ENCODE measurements around the gene MEF2D.

MEF2D gene

GRCh38 chr1:156523801-156524480 lies 23.4 kb upstream of the MEF2D start:
- Histone ChIP-seq H3K36me3 (ENCODE audit: control insufficient read depth, low read depth, low read length) (peaks cover 11% of the 10 kb centered on the region), H3K4me1 (ENCODE audit: control insufficient read depth, low read depth, low read length) (peaks cover 14% of the 10 kb centered on the region), H3K9me3 (ENCODE audit: control insufficient read depth, low read depth, low read length) (no peaks in the 10 kb centered on the region), H3K27me3 (ENCODE audit: control insufficient read depth, insufficient read depth, low read length) (no peaks in the 10 kb centered on the region), H3K27ac (ENCODE audit: low read length) (no peak overlapping the region), H3K9ac (ENCODE audit: low read length) (no peak overlapping the region), H3K4me3 (ENCODE audit: low read length) (no peak overlapping the region)

GRCh38 chr1:156522443-156522970 lies 21.9 kb upstream of the MEF2D start:
- Histone ChIP-seq H3K27me3 (ENCODE audit: control insufficient read depth, insufficient read depth, low read length) (no peaks in the 10 kb centered on the region), H3K4me1 (ENCODE audit: control insufficient read depth, low read depth, low read length) (peaks cover 14% of the 10 kb centered on the region), H3K27ac (ENCODE audit: low read length) (no peak overlapping the region), H3K4me3 (ENCODE audit: low read length) (no peak overlapping the region), H3K36me3 (ENCODE audit: control insufficient read depth, low read depth, low read length) (peaks cover 6% of the 10 kb centered on the region), H3K9ac (ENCODE audit: low read length) (no peak overlapping the region), H3K9me3 (ENCODE audit: control insufficient read depth, low read depth, low read length) (no peaks in the 10 kb centered on the region)

DNA sequence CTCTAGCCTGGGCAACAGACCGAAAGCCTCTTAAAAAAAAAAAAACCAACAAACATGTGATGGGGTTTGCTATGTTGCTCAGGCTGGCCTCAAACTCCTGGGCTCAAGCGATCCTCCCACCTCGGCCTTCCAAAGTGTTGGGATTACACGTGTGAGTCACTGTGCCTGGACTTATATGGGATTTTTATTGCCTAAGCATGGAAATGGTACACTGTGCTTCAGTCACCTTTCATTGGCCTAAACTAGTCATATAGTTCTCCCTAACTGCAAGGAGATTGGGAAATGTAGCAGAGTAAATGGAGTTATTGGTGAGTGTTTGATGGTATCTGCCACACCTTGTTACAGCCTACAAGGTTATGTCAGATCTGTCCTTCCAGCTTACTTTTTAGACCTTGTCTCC lies 17.2 kb upstream of the MEF2D start:
- no peak overlapping the region for H3K27ac ChIP-seq (ENCODE audit: low read length)
- no peak overlapping the region for H3K9ac ChIP-seq (ENCODE audit: low read length)
- no peak overlapping the region for H3K4me3 ChIP-seq (ENCODE audit: low read length)
- H3K4me1 ChIP-seq (ENCODE audit: control insufficient read depth, low read depth, low read length), result no peaks in the 10 kb centered on the region
- H3K9me3 ChIP-seq (ENCODE audit: control insufficient read depth, low read depth, low read length), result no peaks in the 10 kb centered on the region
- no peaks in the 10 kb centered on the region for H3K27me3 ChIP-seq (ENCODE audit: control insufficient read depth, insufficient read depth, low read length)
- H3K36me3 ChIP-seq (ENCODE audit: control insufficient read depth, low read depth, low read length), result no peaks in the 10 kb centered on the region

DNA sequence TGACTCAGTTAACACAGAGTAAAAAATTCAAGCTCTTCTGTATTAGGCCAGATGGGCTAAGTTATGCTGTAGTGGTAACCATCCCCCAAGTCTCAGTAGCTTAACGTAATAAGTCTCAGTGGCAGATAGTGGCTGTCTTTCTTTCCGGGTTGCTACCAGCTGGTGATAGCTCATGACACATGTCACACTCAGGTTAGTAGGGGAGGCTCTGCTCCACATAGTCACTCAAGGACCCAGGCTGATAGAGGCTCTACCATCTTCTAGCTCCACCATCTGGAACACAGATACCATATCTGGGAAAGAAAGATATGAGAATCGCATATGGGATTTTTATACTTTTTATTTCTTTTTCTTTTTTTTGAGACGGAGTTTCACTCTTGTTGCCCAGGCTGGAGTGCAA lies 16.2 kb upstream of the MEF2D start:
- Histone ChIP-seq H3K9ac (ENCODE audit: low read length) (no peak overlapping the region), H3K9me3 (ENCODE audit: control insufficient read depth, low read depth, low read length) (no peaks in the 10 kb centered on the region), H3K36me3 (ENCODE audit: control insufficient read depth, low read depth, low read length) (no peaks in the 10 kb centered on the region), H3K27me3 (ENCODE audit: control insufficient read depth, insufficient read depth, low read length) (no peaks in the 10 kb centered on the region), H3K4me1 (ENCODE audit: control insufficient read depth, low read depth, low read length) (no peaks in the 10 kb centered on the region), H3K27ac (ENCODE audit: low read length) (no peak overlapping the region), H3K4me3 (ENCODE audit: low read length) (no peak overlapping the region)

- Histone ChIP-seq H3K4me3 (ENCODE audit: low read length) (no peak overlapping the region), H3K36me3 (ENCODE audit: control insufficient read depth, low read depth, low read length) (no peaks in the 10 kb centered on the region), H3K27me3 (ENCODE audit: control insufficient read depth, insufficient read depth, low read length) (no peaks in the 10 kb centered on the region), H3K9me3 (ENCODE audit: control insufficient read depth, low read depth, low read length) (no peaks in the 10 kb centered on the region), H3K4me1 (ENCODE audit: control insufficient read depth, low read depth, low read length) (no peaks in the 10 kb centered on the region), H3K9ac (ENCODE audit: low read length) (no peak overlapping the region), H3K27ac (ENCODE audit: low read length) (no peak overlapping the region)
Measured at GRCh38 chr1:156515956-156516355, 15.4 kb upstream of the MEF2D start.

DNA sequence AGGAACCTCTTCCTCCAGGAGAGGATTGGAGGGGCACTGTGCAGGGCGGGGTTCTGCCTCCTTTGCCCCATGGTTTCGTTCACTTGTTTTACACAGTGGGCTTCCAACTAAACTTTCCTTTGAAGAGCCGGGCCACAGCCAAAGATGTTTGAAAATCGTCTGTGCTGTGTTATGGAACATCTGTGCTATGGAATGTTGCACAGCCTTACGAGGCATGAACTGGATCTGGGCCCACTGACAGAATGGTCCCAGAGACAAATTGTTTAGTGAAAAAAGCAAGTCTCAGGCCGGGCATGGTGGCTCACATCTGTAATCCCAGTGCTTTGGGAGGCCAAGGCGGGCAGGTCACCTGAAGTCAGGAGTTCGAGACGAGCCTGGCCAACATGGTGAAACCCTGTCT lies 12.6 kb upstream of the MEF2D start:
- no peaks in the 10 kb centered on the region for H3K4me1 ChIP-seq (ENCODE audit: control insufficient read depth, low read depth, low read length)
- no peaks in the 10 kb centered on the region for H3K9me3 ChIP-seq (ENCODE audit: control insufficient read depth, low read depth, low read length)

GRCh38 chr1:156511644-156512043 lies 11.1 kb upstream of the MEF2D start:
- no peak overlapping the region for H3K4me3 ChIP-seq (ENCODE audit: low read length)
- no peaks in the 10 kb centered on the region for H3K27me3 ChIP-seq (ENCODE audit: control insufficient read depth, insufficient read depth, low read length)
- no peak overlapping the region for H3K27ac ChIP-seq (ENCODE audit: low read length)
- no peak overlapping the region for H3K9ac ChIP-seq (ENCODE audit: low read length)
- no peaks in the 10 kb centered on the region for H3K4me1 ChIP-seq (ENCODE audit: control insufficient read depth, low read depth, low read length)
- H3K9me3 ChIP-seq (ENCODE audit: control insufficient read depth, low read depth, low read length), result no peaks in the 10 kb centered on the region
- H3K36me3 ChIP-seq (ENCODE audit: control insufficient read depth, low read depth, low read length), result no peaks in the 10 kb centered on the region

More for the DNA sequence above, 12.6 kb upstream of the MEF2D start:
- no peak overlapping the region for H3K9ac ChIP-seq (ENCODE audit: low read length)
- H3K4me3 ChIP-seq (ENCODE audit: low read length), result no peak overlapping the region
- H3K27ac ChIP-seq (ENCODE audit: low read length), result no peak overlapping the region
- no peaks in the 10 kb centered on the region for H3K27me3 ChIP-seq (ENCODE audit: control insufficient read depth, insufficient read depth, low read length)
- no peaks in the 10 kb centered on the region for H3K36me3 ChIP-seq (ENCODE audit: control insufficient read depth, low read depth, low read length)

GRCh38 chr1:156510709-156511108 lies 10.1 kb upstream of the MEF2D start:
- H3K4me3 ChIP-seq (ENCODE audit: low read length), result no peak overlapping the region
- no peaks in the 10 kb centered on the region for H3K9me3 ChIP-seq (ENCODE audit: control insufficient read depth, low read depth, low read length)
- no peak overlapping the region for H3K9ac ChIP-seq (ENCODE audit: low read length)
- H3K27me3 ChIP-seq (ENCODE audit: control insufficient read depth, insufficient read depth, low read length), result no peaks in the 10 kb centered on the region
- no peak overlapping the region for H3K27ac ChIP-seq (ENCODE audit: low read length)
- no peaks in the 10 kb centered on the region for H3K4me1 ChIP-seq (ENCODE audit: control insufficient read depth, low read depth, low read length)
- H3K36me3 ChIP-seq (ENCODE audit: control insufficient read depth, low read depth, low read length), result no peaks in the 10 kb centered on the region

DNA sequence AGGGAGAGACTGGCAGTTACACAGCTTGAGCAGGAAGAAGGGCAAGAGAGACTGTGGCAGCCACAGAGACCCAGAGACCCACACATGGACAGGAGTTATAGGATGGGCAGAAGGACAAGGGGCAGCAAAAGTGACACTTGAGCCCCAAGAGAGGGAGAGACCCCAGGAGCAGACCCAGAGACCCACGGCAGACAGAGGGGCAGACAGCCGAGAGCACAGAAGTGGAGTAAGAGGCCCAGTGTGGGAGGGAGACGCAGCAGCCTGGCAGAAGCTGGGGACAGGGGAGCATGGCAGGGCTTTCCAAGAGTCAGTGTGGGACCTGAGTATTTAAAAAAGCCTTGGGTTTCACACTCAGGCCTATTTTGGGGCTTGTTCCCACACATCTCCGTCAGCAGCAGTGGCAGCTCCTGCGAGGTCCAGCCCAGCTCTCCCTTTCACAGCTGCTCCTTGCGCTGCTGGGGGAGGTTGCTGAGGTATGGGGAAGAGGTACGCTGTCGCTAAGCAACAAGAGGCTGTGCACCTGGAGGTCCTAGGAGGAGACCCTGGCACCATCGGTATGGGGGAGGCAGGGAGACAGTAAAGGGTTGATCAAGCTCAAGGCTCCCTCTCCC lies 9.0 kb upstream of the MEF2D start:
- no peaks in the 10 kb centered on the region for H3K9me3 ChIP-seq (ENCODE audit: control insufficient read depth, low read depth, low read length)
- no peak overlapping the region for H3K9ac ChIP-seq (ENCODE audit: low read length)
- H3K27ac ChIP-seq (ENCODE audit: low read length), result no peak overlapping the region
- no peak overlapping the region for H3K4me3 ChIP-seq (ENCODE audit: low read length)
- no peaks in the 10 kb centered on the region for H3K27me3 ChIP-seq (ENCODE audit: control insufficient read depth, insufficient read depth, low read length)
- peaks cover 3% of the 10 kb centered on the region for H3K4me1 ChIP-seq (ENCODE audit: control insufficient read depth, low read depth, low read length)
- no peaks in the 10 kb centered on the region for H3K36me3 ChIP-seq (ENCODE audit: control insufficient read depth, low read depth, low read length)

GRCh38 chr1:156508955-156509234 lies 8.3 kb upstream of the MEF2D start:
- Histone ChIP-seq H3K36me3 (ENCODE audit: control insufficient read depth, low read depth, low read length) (no peaks in the 10 kb centered on the region), H3K9me3 (ENCODE audit: control insufficient read depth, low read depth, low read length) (no peaks in the 10 kb centered on the region), H3K4me1 (ENCODE audit: control insufficient read depth, low read depth, low read length) (peaks cover 10% of the 10 kb centered on the region), H3K27me3 (ENCODE audit: control insufficient read depth, insufficient read depth, low read length) (no peaks in the 10 kb centered on the region), H3K9ac (ENCODE audit: low read length) (no peak overlapping the region), H3K4me3 (ENCODE audit: low read length) (no peak overlapping the region), H3K27ac (ENCODE audit: low read length) (no peak overlapping the region)

DNA sequence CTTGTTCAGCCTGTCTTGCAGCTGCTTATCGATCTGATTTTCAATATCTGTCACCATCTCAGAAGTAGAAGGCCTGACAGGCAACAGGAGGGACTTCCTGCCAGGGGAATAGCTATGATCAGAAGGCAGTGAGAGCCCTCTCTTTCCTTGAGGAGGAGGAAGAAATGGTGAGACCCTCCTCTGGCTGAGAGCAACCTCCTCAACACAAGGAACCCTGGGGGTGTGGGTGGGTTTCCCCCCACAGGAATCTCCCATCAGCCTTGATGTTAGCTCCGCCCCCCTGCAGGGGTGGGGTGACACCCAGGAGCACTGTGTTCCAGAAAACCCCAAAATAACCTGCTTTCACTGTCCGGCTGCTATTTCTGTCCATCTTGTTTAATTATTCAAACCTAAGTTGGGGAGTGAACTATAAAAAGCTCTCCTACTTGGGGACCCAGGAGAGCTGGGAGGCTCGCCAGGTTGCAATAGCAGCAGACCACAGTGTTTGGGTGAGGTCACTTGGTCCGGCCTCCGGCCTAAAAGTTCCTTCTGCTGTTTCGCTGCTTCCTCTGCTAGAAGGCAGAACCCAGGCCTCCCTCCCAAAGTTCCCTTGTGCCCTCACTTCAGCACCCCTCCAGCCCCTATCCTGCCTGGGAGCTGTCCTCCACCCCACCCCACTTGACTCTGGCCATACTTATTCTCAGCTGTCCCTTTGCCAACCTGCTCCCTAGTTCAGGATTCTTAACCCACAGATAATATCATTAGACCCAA lies 7.8 kb upstream of the MEF2D start:
- Histone ChIP-seq H3K9ac (ENCODE audit: low read length) (no peak overlapping the region), H3K36me3 (ENCODE audit: control insufficient read depth, low read depth, low read length) (no peaks in the 10 kb centered on the region), H3K27me3 (ENCODE audit: control insufficient read depth, insufficient read depth, low read length) (no peaks in the 10 kb centered on the region), H3K27ac (ENCODE audit: low read length) (no peak overlapping the region), H3K4me3 (ENCODE audit: low read length) (no peak overlapping the region), H3K9me3 (ENCODE audit: control insufficient read depth, low read depth, low read length) (no peaks in the 10 kb centered on the region), H3K4me1 (ENCODE audit: control insufficient read depth, low read depth, low read length) (peaks cover 15% of the 10 kb centered on the region)
